K562 (cell line): Measurements from ENCODE around the gene PRSS12. TPM values are rescaled to one million over a fixed set of nuclear protein-coding genes. Genes with fewer than 3 reads are reported as not detected.

Experiments
- ATAC-seq: fragments of 200-7000 bp; cut with Tn5 transposase; 3 replicates; pipeline ENCODE4 v1.9.1; 2020; ENCODE audit warnings: moderate library complexity
- BruUV-seq: library from RNA; stranded (reverse); fragments of 400-500 nt; replicated peaks from 2 replicates; lab custom pipeline; 2021; lab: Mats Ljungman, UMichigan
- CTCF ChIA-PET: fragments of 300-600 bp; formaldehyde crosslinking; extraction: SDS; loops from one replicate; lab custom pipeline; 2021; ENCODE audit warnings: low intra/inter-chr PET ratio; lab: Yijun Ruan, JAX
- POLR2A ChIA-PET: fragments of 300-600, 350-650 bp; sonication (Branson Sonifier 250); formaldehyde crosslinking; extraction: SDS; loops from one replicate; lab custom pipeline; 2021; ENCODE audit warnings: antibody characterized with exemption, inconsistent platforms; lab: Yijun Ruan, JAX
- DNase-seq, 4 experiments: peaks; one replicate each; pipeline versions ENCODE4 v3.0.0 to v3.0.0-alpha.2; 2011 to 2018; ENCODE audit warnings: low spot score in 3 of 4, mixed read lengths in 3 of 4; ENCODE audit errors: extremely low read depth in 1 of 4
- FAIRE-seq: peaks from 2 replicates; lab custom pipeline; 2011; peaks lifted over from hg19 to GRCh38; lab: Jason Lieb, UNC
- H2AFZ ChIP-seq: 2 replicates; pipeline ENCODE4 v1.6.0; 2011; ENCODE audit warnings: low read depth, low read length, control low read depth, inconsistent platforms
- H3K27ac ChIP-seq: fragments of 200-600 bp; 3 replicates; pipeline ENCODE4 v1.8.0; 2011; ENCODE audit warnings: low read depth, mild to moderate bottlenecking, control low read depth, inconsistent platforms, low read length, moderate library complexity, mixed read lengths; ENCODE audit errors: extremely low read depth
- H3K27me3 ChIP-seq, 2 experiments: fragments of 300-600 bp in 1 of 2; 2 replicates in 1 of 2; 3 replicates in 1 of 2; pipeline versions ENCODE4 v1.6.0 to v1.8.0; 2011; ENCODE audit warnings: inconsistent platforms in 2 of 2, low read length in 2 of 2, mild to moderate bottlenecking in 1 of 2, mixed read lengths in 1 of 2, moderate library complexity in 1 of 2; ENCODE audit not compliant: control insufficient read depth in 2 of 2, insufficient read depth in 2 of 2
- H3K36me3 ChIP-seq: fragments of 300-600 bp; 3 replicates; pipeline ENCODE4 v1.8.0; 2011; ENCODE audit warnings: mild to moderate bottlenecking, low read length, inconsistent platforms; ENCODE audit not compliant: control insufficient read depth, insufficient read depth
- H3K4me1 ChIP-seq, 2 experiments: fragments of 200-600 bp in 1 of 2; replicated peaks in 1 of 2; 2 replicates in 1 of 2; 3 replicates in 1 of 2; pipeline versions ENCODE4 v1.5.1 to v1.8.0; 2011; ENCODE audit warnings: inconsistent platforms in 2 of 2, low read length in 2 of 2, mild to moderate bottlenecking in 1 of 2, mixed read lengths in 1 of 2, moderate library complexity in 1 of 2; ENCODE audit not compliant: control insufficient read depth in 2 of 2, insufficient read depth in 2 of 2
- H3K4me2 ChIP-seq: 2 replicates; pipeline ENCODE4 v1.6.1; 2011; ENCODE audit warnings: low read length, control low read depth, inconsistent platforms, mixed read lengths; ENCODE audit not compliant: insufficient read depth
- H3K4me3 ChIP-seq: fragments of 200-600 bp; sonication (generic), shearing (Covaris generic); 2 replicates; pipeline ENCODE4 v1.5.1; 2016; ENCODE audit warnings: control low read depth, inconsistent platforms
- H3K79me2 ChIP-seq: fragments of 200-600 bp; 3 replicates; pipeline ENCODE4 v1.8.0; 2011; ENCODE audit warnings: low read length, inconsistent platforms; ENCODE audit not compliant: control insufficient read depth, insufficient read depth
- H3K9ac ChIP-seq, 2 experiments: 2 replicates each; pipeline versions ENCODE4 v1.6.0 to v1.6.1; 2011; ENCODE audit warnings: low read depth in 2 of 2, low read length in 2 of 2, control low read depth in 1 of 2, inconsistent platforms in 1 of 2, mild to moderate bottlenecking in 1 of 2, mixed read lengths in 1 of 2; ENCODE audit not compliant: insufficient read depth in 1 of 2
- H3K9me1 ChIP-seq: one replicate; pipeline ENCODE4 v1.6.0; 2011; ENCODE audit warnings: inconsistent platforms, mild to moderate bottlenecking, low read length, moderate library complexity; ENCODE audit not compliant: control insufficient read depth, insufficient read depth
- H3K9me3 ChIP-seq: replicated peaks from 2 replicates; pipeline ENCODE4 v1.5.1; 2011; ENCODE audit warnings: low read depth, low read length, inconsistent platforms; ENCODE audit not compliant: control insufficient read depth, insufficient read depth
- H4K20me1 ChIP-seq: replicated peaks from 2 replicates; pipeline ENCODE4 v1.6.1; 2011; ENCODE audit warnings: low read length, inconsistent platforms, mixed read lengths; ENCODE audit not compliant: control insufficient read depth, insufficient read depth
- BCOR ChIP-seq: fragments of 450-650 bp; IDR thresholded peaks from 2 replicates; pipeline ENCODE4 v1.6.1; 2016
- CREB1 ChIP-seq, 2 experiments: sonication (generic) in 1 of 2; formaldehyde crosslinking in 1 of 2; IDR thresholded peaks; 2 replicates each; pipeline versions ENCODE4 v1.6.1 to v1.8.0; 2012 to 2022; ENCODE audit warnings: inconsistent platforms in 1 of 2, mild to moderate bottlenecking in 1 of 2, missing genetic modification reagents in 1 of 2, moderate library complexity in 1 of 2
- ELF4 ChIP-seq: fragments of 450-650 bp; formaldehyde crosslinking; IDR thresholded peaks from 2 replicates; pipeline ENCODE4 v1.4.0; 2022; ENCODE audit warnings: missing genetic modification characterization
- FOS ChIP-seq: IDR thresholded peaks from 3 replicates; pipeline ENCODE4 v1.6.1; 2011; ENCODE audit not compliant: insufficient read length; ENCODE audit errors: extremely low read depth
- FOXJ3 ChIP-seq: sonication (generic); formaldehyde crosslinking; IDR thresholded peaks from 2 replicates; pipeline ENCODE4 v1.4.0; 2020; ENCODE audit warnings: mild to moderate bottlenecking, missing genetic modification reagents
- LCOR ChIP-seq: sonication (generic); formaldehyde crosslinking; IDR thresholded peaks from 2 replicates; pipeline ENCODE4 v1.8.0; 2022; ENCODE audit warnings: mild to moderate bottlenecking, missing genetic modification reagents
- NR3C1 ChIP-seq: sonication (generic); formaldehyde crosslinking; IDR thresholded peaks from 2 replicates; pipeline ENCODE4 v1.8.1; 2022; ENCODE audit warnings: missing genetic modification reagents
- PURB ChIP-seq: sonication (generic); formaldehyde crosslinking; IDR thresholded peaks from 2 replicates; pipeline ENCODE4 v1.9.0; 2021; ENCODE audit warnings: low read depth, mild to moderate bottlenecking, missing genetic modification reagents
- STAG1 ChIP-seq: sonication (generic); formaldehyde crosslinking; IDR thresholded peaks from 2 replicates; pipeline ENCODE4 v1.5.0; 2020; ENCODE audit warnings: missing genetic modification reagents, borderline replicate concordance
- ZNF707 ChIP-seq: fragments of 250-450 bp; sonication (Bioruptor Pico); conservative IDR thresholded peaks from 2 replicates; pipeline ENCODE4 v1.8.0; 2022; ENCODE audit warnings: inconsistent platforms, mild to moderate bottlenecking, moderate library complexity
- WGBS: fragments of 100-300 bp; shearing (Covaris generic); methylation state at CpG from one replicate; pipeline ENCODE4 v1.1.6; 2016; ENCODE audit warnings: low coverage, mixed read lengths; ENCODE audit not compliant: insufficient coverage; ENCODE audit errors: missing lambda C conversion rate; 5-methylcytosine and 5-hydroxymethylcytosine counted together
- in situ Hi-C: fragments of 300-500 bp; cut with MboI; formaldehyde crosslinking; loops from 4 replicates; pipeline ENCODE4 v1.15.0; 2018; ENCODE audit warnings: inconsistent platforms, mixed read lengths
- intact Hi-C: fragments of 100-400 bp; cut with micrococcal nuclease; formaldehyde crosslinking; loops from 2 replicates; pipeline ENCODE4 v1.14.2; 2022
- polyA plus RNA-seq, 8 experiments: library from polyadenylated mRNA; depleted of rRNA in 4 of 8; stranded (reverse) in 5 of 8; unstranded in 3 of 8; fragments of >200 nt; fragmentation: Nextera tagmentation in 2 of 8; fragmentation: Illumina TruSeq in 1 of 8; extraction: Ambion mirVana in 2 of 8; extraction: Trizol in 1 of 8; gene quantifications; 2 replicates each; pipeline versions ENCODE4 v1.2.1 to v1.2.3, GENCODE V29; 2011 to 2014; ENCODE audit warnings: inconsistent platforms in 1 of 8, missing spikeins in 1 of 8
- total RNA-seq, 7 experiments: library from RNA; depleted of rRNA in 6 of 7; stranded (reverse); fragments of >200 nt in 6 of 7; fragmentation: Illumina TruSeq in 2 of 7; extraction: Trizol in 2 of 7; gene quantifications; 2 replicates each; pipeline versions ENCODE4 v1.2.1 to v1.2.3, GENCODE V29; 2011 to 2021; ENCODE audit warnings: low replicate concordance in 1 of 7
- TF ChIP-seq, protein P1 (sequence below): IDR thresholded peaks from 3 replicates; pipeline ENCODE4 v1.6.1; 2011; ENCODE audit warnings: borderline replicate concordance, mild to moderate bottlenecking, moderate library complexity; ENCODE audit not compliant: insufficient read length; ENCODE audit errors: extremely low read depth
- TF ChIP-seq, protein P2 (sequence below): sonication (generic); formaldehyde crosslinking; IDR thresholded peaks from 2 replicates; pipeline ENCODE4 v1.8.0; 2022; ENCODE audit warnings: missing genetic modification reagents, mild to moderate bottlenecking, borderline replicate concordance
- TF ChIP-seq, protein P3 (sequence below), 2 experiments: fragments of 450-650 bp in 1 of 2; sonication (generic) in 1 of 2; formaldehyde crosslinking; conservative IDR thresholded peaks; 2 replicates each; pipeline versions ENCODE4 v1.4.0 to v1.8.1; 2020 to 2022; ENCODE audit warnings: mild to moderate bottlenecking in 1 of 2, missing genetic modification reagents in 1 of 2

Gene PRSS12
- total and polyA plus RNA-seq, 9 of the 15 experiments (the other 6 are each of a cell fraction or from before 2014, with no cell fraction given), result 0.06 to 0.11 (median 0.09) TPM; not detected in 6

GRCh38 chr4:118273642-118274041 is 79.2 kb downstream of the PRSS12 start:
- no peak overlapping the region for H2AFZ ChIP-seq
- H3K79me2 ChIP-seq, result peaks cover 9% of the 10 kb centered on the region
- peaks cover under 1% of the 10 kb centered on the region; the same call in 1 of the 3 replicates for H3K36me3 ChIP-seq
- in situ Hi-C loops (no loop called here), intact Hi-C loops (loop anchor here (10.0 kb wide), 2 partner anchors 199 to 1919 kb away; no protein-coding TSS in a partner anchor)
- no peak overlapping the region for H3K27ac ChIP-seq
- no peaks in the 10 kb centered on the region for H3K9me3 ChIP-seq
- ChIA-PET POLR2A (no interaction called here), CTCF (no interaction called here)
- H3K4me3 ChIP-seq, result no peak overlapping the region
- H3K4me1 ChIP-seq, result peaks cover 0 to 4% of the 10 kb centered on the region in 2 experiments; a peak in 1 of 5 replicates
- DNase-seq (no peak), ATAC-seq (no peak), FAIRE-seq (no peak)
- H3K9ac ChIP-seq, result no peak overlapping the region
- TF ChIP-seq NR3C1 (CRISPR knock-in tag) (no peak), ELF4 (CRISPR knock-in tag) (no peak), STAG1 (no peak), PURB (CRISPR knock-in tag) (no peak), BCOR (no peak), LCOR (CRISPR knock-in tag) (no peak), ZNF707 (CRISPR knock-in tag) (no peak), CREB1 (IDR thresholded peaks at IDR 0.05) (no peak), CREB1 (CRISPR knock-in tag; IDR thresholded peaks at IDR 0.05) (no peak), FOXJ3 (CRISPR knock-in tag) (no peak), FOS (no peak)
- TF ChIP-seq, protein P1, sequence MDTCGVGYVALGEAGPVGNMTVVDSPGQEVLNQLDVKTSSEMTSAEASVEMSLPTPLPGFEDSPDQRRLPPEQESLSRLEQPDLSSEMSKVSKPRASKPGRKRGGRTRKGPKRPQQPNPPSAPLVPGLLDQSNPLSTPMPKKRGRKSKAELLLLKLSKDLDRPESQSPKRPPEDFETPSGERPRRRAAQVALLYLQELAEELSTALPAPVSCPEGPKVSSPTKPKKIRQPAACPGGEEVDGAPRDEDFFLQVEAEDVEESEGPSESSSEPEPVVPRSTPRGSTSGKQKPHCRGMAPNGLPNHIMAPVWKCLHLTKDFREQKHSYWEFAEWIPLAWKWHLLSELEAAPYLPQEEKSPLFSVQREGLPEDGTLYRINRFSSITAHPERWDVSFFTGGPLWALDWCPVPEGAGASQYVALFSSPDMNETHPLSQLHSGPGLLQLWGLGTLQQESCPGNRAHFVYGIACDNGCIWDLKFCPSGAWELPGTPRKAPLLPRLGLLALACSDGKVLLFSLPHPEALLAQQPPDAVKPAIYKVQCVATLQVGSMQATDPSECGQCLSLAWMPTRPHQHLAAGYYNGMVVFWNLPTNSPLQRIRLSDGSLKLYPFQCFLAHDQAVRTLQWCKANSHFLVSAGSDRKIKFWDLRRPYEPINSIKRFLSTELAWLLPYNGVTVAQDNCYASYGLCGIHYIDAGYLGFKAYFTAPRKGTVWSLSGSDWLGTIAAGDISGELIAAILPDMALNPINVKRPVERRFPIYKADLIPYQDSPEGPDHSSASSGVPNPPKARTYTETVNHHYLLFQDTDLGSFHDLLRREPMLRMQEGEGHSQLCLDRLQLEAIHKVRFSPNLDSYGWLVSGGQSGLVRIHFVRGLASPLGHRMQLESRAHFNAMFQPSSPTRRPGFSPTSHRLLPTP, result no peak
- TF ChIP-seq, protein P2, sequence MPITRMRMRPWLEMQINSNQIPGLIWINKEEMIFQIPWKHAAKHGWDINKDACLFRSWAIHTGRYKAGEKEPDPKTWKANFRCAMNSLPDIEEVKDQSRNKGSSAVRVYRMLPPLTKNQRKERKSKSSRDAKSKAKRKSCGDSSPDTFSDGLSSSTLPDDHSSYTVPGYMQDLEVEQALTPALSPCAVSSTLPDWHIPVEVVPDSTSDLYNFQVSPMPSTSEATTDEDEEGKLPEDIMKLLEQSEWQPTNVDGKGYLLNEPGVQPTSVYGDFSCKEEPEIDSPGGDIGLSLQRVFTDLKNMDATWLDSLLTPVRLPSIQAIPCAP (CRISPR knock-in tag), result no peak
- TF ChIP-seq, protein P3, sequence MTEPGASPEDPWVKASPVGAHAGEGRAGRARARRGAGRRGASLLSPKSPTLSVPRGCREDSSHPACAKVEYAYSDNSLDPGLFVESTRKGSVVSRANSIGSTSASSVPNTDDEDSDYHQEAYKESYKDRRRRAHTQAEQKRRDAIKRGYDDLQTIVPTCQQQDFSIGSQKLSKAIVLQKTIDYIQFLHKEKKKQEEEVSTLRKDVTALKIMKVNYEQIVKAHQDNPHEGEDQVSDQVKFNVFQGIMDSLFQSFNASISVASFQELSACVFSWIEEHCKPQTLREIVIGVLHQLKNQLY (CRISPR knock-in tag; conservative IDR thresholded peaks at IDR 0.05), result no peak
- H3K27me3 ChIP-seq, result no peaks in the 10 kb centered on the region
- H3K9me1 ChIP-seq, result no peaks in the 10 kb centered on the region
- H4K20me1 ChIP-seq, result no peaks in the 10 kb centered on the region
- BruUV-seq, result no TSS peak
- 5% methylated on average over 1 of the region's 1 CpG for WGBS
- H3K4me2 ChIP-seq, result no peak overlapping the region
